Raji (cell line): ENCODE results near the gene EYA2.

Experiments
- POLR2A ChIP-seq: IDR thresholded peaks from 2 replicates; pipeline ENCODE4 v1.6.1; 2011; ENCODE audit warnings: low read depth, low read length, control low read depth; ENCODE audit not compliant: insufficient read depth

The EYA2 gene

DNA sequence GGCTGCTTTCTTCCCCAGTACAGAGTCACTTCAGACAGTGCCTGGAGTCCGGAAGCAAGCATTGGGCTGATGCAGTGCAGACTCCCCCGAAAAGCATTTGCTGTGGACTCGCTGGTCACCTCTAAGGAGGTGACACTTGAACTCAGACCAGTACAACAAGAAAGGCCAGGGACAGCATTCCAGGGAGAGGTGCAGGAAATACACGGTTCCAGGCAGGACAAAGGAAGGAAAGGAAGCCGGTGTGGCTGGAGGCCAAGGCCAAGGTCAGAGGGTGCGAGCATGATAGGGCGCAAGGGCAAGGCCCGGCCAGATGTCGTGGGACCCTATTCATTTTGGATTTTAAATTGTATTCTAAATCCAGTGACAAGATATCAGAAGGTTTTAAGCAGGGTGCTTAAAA is 300.9 kb downstream of the EYA2 start:
- no peak for TF ChIP-seq POLR2A

DNA sequence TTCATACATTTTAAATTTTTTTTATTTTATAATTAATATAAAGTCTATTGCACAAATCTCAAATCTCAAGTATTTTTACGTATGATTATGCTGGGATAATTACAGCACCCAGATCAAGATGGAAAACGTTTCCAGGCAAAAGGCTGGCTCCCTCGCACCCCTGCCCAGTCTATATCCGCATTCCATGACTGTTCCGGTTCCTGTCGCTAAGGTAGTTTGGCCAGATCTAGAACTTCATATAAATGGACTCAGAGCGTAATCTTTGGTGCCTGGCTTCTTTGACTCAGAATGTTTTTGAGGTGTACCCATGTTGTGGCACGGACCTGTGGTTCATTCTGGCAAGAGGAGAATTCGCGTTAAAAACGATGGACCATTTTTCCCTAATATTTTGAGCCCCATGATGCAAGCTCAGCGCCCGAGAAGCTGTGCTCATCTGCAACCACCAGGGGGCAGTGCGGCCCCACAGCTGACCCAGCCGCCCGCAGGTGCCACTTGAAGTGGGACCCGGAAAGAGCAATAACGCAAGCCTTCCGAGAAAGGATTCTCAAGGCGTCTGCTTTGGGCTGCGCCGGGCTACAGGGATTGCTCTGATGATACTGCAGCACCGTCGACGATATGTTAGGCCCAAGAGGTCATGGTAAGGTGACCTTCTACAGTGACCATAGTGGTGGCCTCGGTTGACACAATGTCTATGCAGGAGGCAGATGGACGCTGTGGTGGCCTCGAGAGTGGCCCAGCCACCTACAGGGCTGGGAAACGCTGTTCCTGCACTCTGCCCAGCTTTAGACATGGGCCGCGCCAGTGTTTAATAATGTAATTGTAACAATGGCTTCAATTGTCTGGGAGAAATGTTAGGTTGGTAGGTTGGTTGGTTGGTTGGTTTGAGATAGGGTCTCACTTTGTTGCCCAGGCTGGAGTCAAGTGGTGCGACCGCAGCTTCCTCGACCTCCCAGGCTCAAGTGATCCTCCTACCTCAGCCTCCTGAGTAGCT is 301.7 kb downstream of the EYA2 start:
- no peak for TF ChIP-seq POLR2A

DNA sequence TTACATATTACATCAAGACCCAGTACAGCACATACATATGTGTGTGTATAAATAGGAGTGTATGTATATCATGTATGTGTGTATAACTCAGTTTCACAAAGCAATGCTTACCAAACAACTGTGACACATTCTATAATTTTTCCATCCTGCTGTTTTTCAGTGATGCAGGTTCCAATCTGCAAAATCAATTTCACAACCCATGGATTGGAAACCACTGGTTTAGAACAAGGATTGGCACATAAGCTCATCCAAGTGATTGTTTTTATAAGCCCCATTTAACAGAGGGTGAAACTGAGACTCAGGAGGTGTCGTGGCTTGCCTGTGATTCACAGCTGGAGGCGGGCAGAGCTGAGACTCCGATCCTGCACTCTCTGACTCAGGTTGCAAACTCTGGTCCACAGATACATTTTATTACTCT is 303.6 kb downstream of the EYA2 start:
- no peak for TF ChIP-seq POLR2A

GRCh38 chr20:47198996-47199552 is 304.4 kb downstream of the EYA2 start:
- no peak for TF ChIP-seq POLR2A

- no peak for TF ChIP-seq POLR2A
These were observed 306.6 kb downstream of the EYA2 start for GRCh38 chr20:47201074-47201730.

DNA sequence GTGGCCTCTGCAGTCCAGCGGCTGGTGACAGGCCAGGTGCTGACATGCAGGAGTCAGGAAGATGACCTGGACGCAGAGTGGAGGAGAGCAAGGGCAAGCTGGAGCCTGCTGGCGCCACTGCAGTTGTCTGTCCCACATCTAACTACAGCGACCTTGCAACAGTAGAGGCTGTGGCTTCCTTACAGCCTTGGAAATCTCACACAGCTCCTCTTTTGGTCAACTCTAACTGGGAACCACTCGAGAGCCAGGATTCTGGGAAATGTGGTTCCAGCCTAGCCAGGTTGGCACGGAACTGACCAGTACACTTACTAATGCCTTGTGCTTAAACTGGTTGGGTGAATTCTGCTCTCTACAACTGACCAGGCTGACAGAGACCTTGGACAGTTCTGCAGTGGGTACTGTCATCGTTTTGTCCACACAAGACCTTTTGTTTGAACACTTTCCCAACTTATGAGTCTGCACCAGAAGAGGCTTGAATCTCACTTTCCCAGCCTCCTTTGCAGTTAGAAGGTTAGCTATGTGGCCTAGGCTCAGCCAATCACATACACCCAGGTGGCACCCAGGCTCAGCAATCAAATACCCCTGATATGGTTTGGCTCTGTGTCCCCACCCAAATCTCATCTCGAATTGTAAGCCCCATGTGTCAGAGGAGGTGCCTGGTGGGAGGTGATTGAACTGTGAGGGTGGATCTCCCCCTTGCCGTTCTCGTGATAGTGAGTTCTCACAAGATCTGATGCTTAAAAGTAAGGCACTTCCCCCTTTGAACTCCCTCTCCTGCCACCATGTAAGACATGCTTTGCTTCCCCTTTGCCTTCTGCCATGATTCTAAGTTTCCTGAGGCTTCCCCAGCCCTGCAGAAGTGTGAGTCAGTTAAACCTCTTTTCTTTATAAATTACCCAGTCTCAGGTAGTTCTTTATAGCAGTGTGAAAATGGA is 308.4 kb downstream of the EYA2 start:
- no peak for TF ChIP-seq POLR2A

- no peak for TF ChIP-seq POLR2A
These were observed 309.6 kb downstream of the EYA2 start for GRCh38 chr20:47204008-47204849.

DNA sequence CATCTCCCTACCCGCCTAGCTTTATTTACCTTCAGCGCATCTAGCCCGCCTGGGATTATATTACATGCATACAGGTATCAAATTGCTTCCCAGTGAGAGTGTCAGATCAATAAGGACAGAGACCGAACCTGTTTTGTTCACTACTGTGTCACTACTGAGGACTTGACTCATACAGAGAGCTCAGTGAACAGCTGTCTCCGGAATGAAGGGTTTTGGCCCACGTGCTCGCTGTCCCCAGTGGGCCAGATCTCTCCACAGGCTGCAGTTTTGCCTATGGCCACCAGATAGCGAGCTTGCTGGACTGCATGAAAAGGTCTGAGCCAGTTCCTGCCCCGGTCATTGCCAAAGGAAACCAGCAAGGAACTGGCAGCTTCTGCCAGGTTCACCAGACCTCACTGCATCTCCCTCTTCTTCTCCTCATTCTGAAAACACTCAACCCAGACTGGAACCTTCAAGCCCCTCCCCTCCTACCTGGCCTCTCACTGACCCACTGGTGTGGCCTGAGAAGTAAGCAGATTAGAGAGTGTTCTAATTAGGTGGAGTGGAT is 311.0 kb downstream of the EYA2 start:
- 0 out of 2 replicates have a peak, but pooled peaks have one; percentile 19 for TF ChIP-seq POLR2A

GRCh38 chr20:47206962-47207641 is 312.5 kb downstream of the EYA2 start:
- no peak for TF ChIP-seq POLR2A

DNA sequence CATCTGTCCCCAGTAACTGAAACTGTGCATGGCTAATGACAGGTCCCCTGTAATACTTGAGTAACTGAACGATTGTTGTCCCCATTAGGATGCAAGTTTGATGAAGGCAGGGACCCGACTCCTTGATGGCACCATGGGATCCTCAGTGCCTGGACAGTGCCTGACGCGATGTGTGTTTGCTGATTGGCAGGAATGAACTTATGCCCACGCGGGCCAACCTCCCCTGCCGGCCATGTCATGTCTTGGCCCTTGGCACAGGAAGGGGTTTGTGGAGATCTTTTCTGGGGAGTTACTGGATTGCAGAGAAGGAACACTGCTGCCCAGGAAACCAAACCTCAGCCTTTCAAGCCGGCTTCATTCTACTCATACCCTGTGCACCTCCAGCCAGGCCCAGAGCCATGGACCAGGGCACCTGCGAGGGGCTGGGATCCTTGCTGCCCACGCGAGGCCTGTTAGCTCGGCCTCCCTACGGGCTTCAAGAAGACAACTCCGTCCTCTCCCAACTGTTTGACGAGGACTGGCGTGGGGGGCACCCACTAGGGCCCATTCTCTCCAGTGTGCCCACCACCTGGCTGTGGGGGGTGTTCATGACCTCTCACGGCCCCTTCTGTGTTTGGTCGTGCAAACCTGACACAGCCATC is 314.0 kb downstream of the EYA2 start:
- TF ChIP-seq POLR2A, result no peak

DNA sequence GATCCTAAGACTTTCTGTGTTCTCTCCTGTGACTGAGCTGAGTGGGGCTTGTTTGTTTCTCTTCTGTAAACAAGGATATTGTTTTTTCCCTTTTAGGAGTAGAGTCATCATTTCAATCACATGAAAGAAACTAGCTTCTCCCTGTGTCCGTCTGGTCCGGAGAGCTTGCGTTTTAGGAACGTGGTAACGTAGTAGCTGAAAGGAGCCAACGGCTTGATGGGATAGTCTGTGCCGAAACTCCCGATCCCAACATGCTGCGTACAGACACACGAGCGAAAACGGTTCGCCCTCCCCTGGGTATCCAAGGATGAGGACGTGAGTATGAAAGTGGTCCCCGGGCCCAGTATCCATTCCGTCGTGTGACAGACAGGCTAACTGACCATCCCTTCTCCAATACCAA is 315.3 kb downstream of the EYA2 start:
- TF ChIP-seq POLR2A, result no peak

GRCh38 chr20:47210470-47210869 is 315.8 kb downstream of the EYA2 start:
- TF ChIP-seq POLR2A, result no peak

DNA sequence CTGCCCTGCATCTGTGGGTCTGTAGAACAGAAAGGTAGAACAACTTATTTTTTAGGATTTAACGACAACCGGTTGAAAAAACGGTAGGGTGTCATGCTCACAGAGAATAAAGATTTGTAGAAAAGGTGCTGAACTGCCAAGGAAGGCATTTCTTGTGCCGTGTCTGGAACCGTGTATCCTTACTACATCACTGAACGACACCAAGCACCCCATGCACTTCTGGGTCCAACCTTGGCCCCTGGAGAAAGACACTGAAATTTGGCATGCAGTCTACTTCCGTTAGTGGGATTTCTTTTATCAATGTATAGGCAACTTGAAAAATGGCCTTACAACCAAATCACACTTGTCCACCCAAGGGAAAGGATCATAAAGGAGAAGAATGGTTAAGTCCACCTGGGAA is 316.4 kb downstream of the EYA2 start:
- no peak for TF ChIP-seq POLR2A
